C1 segment of cervical spinal cord (tissue), 14 donors: ENCODE results near the gene OR4K14.
"Not testable (repeated sequence)": the region's sequence is repeated elsewhere in the genome, so short reads cannot be mapped to it uniquely, and the experiment has no call there.

Source experiments
- DNase-seq, 14 donors: peaks; one replicate each; lab custom pipeline; 2025; lab: John Stamatoyannopoulos, UW

The OR4K14 gene, protein sequence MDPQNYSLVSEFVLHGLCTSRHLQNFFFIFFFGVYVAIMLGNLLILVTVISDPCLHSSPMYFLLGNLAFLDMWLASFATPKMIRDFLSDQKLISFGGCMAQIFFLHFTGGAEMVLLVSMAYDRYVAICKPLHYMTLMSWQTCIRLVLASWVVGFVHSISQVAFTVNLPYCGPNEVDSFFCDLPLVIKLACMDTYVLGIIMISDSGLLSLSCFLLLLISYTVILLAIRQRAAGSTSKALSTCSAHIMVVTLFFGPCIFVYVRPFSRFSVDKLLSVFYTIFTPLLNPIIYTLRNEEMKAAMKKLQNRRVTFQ

DNA sequence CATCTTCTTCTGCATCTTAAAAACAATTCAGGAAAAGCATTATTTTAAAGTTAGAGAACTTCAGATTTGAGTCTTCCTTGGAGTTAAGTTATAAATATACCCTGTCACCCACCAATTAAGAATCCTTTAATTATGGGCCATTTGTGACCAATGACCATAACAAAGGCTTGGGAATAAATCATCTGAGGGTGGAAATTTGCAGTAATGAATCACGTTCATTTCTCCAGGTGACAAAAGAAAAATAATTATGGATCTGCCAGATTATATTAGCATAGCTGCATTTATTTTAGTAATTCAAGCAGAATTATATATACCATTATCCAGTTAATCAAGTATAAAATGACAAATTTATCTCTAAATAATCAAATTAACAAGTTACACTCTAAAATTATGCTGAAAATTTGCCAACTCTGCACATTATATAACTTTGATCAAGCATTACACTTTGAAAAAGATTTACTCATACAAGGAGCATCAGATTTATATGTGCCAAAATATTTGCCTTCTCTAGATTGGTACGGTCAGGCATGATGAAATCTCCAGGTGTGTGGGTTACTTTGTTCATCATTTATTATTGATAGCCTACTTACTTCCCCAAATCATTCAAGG lies at the start of gene OR4K14:
Gene OR4K14 (minus strand): TSS at position 51 of the 609 bp plus-strand sequence. CDS start 4,114 bp downstream, outside the sequence.
- DNase-seq: no peak

- no peak for DNase-seq
Observed at GRCh38 chr14:20059745-20060144, 40.6 kb upstream of the OR4K14 start, which contains the start of gene OR4L1. Gene OR4L1, plus strand, starts transcription at chr14:20060045. Its CDS starts 0 bp downstream, at chr14:20060045.

DNA sequence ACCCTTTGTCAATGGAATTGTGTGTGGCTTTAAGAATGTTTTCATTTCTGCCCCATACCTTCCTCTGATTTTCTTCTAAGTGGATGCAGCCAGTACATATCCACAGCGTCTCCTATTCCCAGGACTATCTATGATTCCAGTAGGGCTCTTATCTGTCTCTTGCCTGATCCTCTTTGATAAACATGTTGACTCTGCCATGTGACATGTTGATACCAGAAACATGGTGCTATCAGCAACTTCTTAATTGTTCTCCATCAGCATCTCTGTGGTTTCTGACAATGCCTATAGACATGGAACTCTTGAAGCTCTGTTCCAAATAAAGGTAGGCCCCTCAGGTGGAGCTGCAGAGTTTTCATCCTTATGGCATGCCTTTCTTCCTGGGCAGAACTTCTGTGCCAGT lies 29.1 kb upstream of the OR4K14 start:
- no peak for DNase-seq

GRCh38 chr14:20044243-20044642 lies 25.1 kb upstream of the OR4K14 start:
- no peak for DNase-seq

GRCh38 chr14:20035938-20036337 lies 16.8 kb upstream of the OR4K14 start, which contains the start of gene OR4K13:
Gene OR4K13, minus strand, starts transcription at chr14:20036038. Its CDS starts 1,280 bp downstream, at chr14:20034758.
- DNase-seq: no peak

DNA sequence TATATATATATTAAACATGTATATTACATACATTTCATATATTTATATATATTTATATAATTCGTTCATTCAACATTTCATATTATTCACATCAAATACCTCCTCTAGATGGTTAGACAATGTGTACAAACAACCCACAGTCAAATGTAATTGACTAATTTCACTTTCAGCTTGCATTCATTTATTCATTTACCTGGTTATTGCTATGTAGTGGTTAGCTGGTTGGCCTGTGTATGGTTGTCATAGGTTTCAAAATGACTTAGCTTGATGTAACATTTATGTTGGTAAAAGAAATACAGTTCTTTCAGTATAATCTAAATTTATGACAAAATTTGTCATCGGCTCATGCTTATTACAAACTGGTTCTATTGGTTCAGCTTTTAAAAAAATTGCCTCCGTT lies 16.3 kb upstream of the OR4K14 start:
- no peak for DNase-seq

DNA sequence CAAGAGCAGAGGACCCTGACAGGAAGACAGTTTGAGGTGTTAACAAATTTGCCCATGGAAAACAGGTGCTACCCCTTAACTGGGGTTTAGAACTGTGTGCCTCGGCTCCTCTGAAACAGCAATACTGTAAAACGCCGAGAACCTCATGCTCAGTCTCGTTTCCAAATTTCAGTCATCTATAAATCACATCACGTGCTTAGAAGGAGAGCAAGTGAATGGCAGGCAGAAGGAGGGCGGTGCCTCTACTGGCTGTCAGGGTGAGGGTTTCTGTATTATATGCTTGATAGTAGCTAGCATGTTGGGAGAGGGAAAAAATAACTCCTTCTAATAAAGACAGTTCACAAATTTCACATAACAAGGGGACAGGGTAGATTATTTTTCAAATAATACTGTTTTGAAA lies 12.0 kb upstream of the OR4K14 start:
- no peak for DNase-seq

DNA sequence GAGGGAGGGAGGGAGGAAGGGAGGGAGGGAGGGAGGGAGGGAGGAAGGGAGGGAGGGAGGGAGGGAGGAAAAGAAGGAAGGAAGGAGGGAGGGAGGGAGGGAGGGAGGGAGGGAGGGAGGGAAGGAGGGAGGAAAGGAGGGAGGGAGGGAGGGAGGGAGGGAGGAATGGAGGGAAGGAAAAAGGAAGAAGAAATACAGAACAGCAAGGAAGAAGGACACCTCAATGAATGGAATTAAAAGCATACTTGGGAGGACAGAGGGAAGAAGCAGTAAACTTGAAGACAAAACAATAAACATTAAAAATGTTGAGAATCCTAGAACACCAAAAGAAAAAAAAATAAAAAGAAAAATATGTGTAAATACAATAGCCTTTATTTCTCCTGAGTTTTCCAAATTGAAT lies 11.0 kb downstream of the OR4K14 start:
- no peak for DNase-seq

GRCh38 chr14:20002319-20002718 lies 16.8 kb downstream of the OR4K14 start:
- DNase-seq: no peak

DNA sequence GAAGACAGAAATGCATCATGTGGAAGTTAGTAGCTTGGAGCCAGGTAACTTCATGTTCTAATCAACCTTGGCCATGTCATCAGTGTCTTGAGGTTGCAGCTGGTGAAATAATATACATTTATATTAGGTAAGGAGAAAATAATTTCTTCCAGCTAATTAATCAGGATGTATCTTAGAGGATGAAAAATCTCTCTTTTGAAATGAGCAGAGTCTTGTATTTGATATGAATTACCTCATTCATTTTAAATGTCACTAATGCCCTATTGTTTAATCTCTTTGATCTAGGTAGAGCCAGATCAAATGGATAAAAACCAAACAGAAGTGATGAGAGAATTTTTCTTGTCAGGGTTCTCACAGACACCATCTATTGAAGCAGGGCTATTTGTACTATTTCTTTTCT lies 17.2 kb downstream of the OR4K14 start, which contains the start of gene OR4Q2:
Gene OR4Q2 (plus strand): TSS at position 301 of the 400 bp plus-strand sequence.
- no peak for DNase-seq

GRCh38 chr14:19993438-19993837 lies 25.7 kb downstream of the OR4K14 start:
- no peak for DNase-seq

- DNase-seq: no peak
Observed at GRCh38 chr14:19975291-19975690, 43.8 kb downstream of the OR4K14 start, which contains the start of gene OR4K15. Gene OR4K15, plus strand, starts transcription at chr14:19975591. Its CDS starts 0 bp downstream, at chr14:19975591.

DNA sequence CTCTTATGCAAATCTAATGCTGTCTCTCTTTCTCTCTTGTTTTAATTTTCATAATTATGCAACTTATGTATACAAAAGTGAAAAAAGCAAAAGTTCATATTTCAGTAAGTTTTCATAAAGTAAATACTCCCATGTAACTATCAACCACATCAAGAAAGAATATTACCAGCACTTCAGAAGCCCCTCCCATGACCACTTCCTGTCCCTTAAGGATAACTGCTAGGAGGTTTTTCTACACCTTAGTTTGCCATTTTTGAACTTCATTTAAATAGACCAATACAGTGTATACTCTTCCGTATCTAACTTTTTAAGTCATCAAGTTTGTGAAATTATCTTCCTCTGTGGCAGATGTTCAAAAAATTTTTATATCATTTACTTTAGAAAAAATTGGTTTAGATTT lies 44.3 kb downstream of the OR4K14 start:
- no peak for DNase-seq

DNA sequence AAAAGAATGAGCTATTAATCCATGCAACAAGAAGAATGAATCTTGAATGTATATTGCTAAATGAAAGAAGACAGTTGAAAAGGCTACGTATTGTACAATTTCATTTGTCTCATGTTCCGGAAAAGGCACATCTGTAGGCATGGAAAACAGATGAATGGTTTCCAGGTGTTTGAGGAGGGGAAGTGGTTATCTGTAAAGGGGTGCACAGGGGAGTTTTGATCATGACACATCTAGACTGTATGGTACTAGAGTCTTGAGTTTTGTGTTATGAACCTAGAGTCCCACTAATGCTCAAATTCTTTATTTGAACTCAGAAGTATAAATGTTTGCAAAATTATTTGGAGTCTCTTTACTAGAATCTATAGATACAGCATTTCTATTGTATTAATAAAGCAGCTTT lies 49.4 kb downstream of the OR4K14 start:
- DNase-seq: not testable (repeated sequence)
